ENCODE results near the gene INPP5K. TPM values are rescaled to one million over a fixed set of nuclear protein-coding genes. Genes with fewer than 3 reads are reported as not detected.
A peak's percentile ranks its signal among the peaks of the same experiment; 100 is the strongest.

INPP5K gene
- total and polyA plus RNA-seq, 10 of the 15 experiments (the other 5 are each of a cell fraction or from before 2014, with no cell fraction given) = 0.58 to 41.2 (median 23.3) TPM

- TF ChIP-seq, protein P1, sequence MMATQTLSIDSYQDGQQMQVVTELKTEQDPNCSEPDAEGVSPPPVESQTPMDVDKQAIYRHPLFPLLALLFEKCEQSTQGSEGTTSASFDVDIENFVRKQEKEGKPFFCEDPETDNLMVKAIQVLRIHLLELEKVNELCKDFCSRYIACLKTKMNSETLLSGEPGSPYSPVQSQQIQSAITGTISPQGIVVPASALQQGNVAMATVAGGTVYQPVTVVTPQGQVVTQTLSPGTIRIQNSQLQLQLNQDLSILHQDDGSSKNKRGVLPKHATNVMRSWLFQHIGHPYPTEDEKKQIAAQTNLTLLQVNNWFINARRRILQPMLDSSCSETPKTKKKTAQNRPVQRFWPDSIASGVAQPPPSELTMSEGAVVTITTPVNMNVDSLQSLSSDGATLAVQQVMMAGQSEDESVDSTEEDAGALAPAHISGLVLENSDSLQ (IDR thresholded peaks at IDR 0.05) = peak; percentile 34; the same call in 1 of the 2 replicates
- TF ChIP-seq FOS (IDR thresholded peaks at IDR 0.05; ENCODE audit: borderline replicate concordance, extremely low read depth, insufficient read length) (no peak), CUX1 (IDR thresholded peaks at IDR 0.05; ENCODE audit: insufficient replicate concordance, low read depth, low read length) (no peak), SUZ12 (IDR thresholded peaks at IDR 0.05; ENCODE audit: unreplicated experiment) (no peak), CREB1 (IDR thresholded peaks at IDR 0.05; ENCODE audit: low read depth) (no peak), MEF2A (IDR thresholded peaks at IDR 0.05; ENCODE audit: insufficient read depth, low read depth, low read length) (peak; percentile 58; the same call in 1 of the 2 replicates), ELK1 (IDR thresholded peaks at IDR 0.05; ENCODE audit: low read depth, low read length) (no peak), NBN (IDR thresholded peaks at IDR 0.05) (no peak), CHD4 (IDR thresholded peaks at IDR 0.05) (no peak), ZBTB11 (CRISPR knock-in tag; IDR thresholded peaks at IDR 0.05) (no peak), MXI1 (IDR thresholded peaks at IDR 0.05; ENCODE audit: low read depth, low read length) (peak; percentile 68), IKZF1 (conservative IDR thresholded peaks at IDR 0.05) (peak; percentile 43; the same call in 1 of the 2 replicates), IRF5 (IDR thresholded peaks at IDR 0.05; ENCODE audit: borderline replicate concordance) (no peak), MTA3 (IDR thresholded peaks at IDR 0.05; ENCODE audit: borderline replicate concordance, low read length) (no peak; the same call in 1 of the 2 replicates), ZNF217 (IDR thresholded peaks at IDR 0.05) (no peak), HDGF (IDR thresholded peaks at IDR 0.05) (peak; percentile 77; the same call in 1 of the 2 replicates), PAX8 (IDR thresholded peaks at IDR 0.05) (no peak), SP1 (IDR thresholded peaks at IDR 0.05; ENCODE audit: low read depth, low read length) (peak; percentile 55), ZNF207 (IDR thresholded peaks at IDR 0.05; ENCODE audit: borderline replicate concordance) (no peak), ZNF274 (IDR thresholded peaks at IDR 0.05; ENCODE audit: insufficient read depth, insufficient read length) (no peak)
These were observed 42.6 kb downstream of the INPP5K start (continued) for GRCh38 chr17:1473841-1474240.
